ENCODE measurements around the gene PCDH9. TPM values are rescaled to one million over a fixed set of nuclear protein-coding genes. Genes with fewer than 3 reads are reported as not detected.

PCDH9 gene
- total and polyA plus RNA-seq, 9 donors, result 0.18 to 6.5 (median 1.3) TPM

DNA sequence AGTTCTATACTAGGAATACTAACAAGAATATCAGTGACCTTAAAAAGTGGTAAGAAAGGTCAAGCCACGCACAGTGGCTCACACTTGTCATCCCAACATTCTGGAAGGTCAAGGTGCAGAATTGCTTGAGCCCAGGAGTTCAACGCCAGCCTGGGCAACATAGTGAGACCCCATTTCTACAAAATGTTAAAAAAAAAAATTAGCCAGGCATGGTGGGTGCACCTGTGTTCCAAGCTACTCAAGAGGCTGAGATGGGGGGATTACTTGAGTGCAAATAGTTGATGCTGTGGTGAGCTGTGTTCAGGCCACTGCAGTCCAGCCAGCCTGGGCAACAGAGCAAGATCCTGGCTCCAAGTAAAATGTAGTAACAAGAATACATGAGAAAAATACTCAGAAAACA is 61.8 kb downstream of the PCDH9 start:
- Histone ChIP-seq H3K27ac (no peak overlapping the region), H3K27me3 (no peaks in the 10 kb centered on the region), H3K4me1 (ENCODE audit: insufficient read depth) (no peaks in the 10 kb centered on the region), H3K4me3 (no peak overlapping the region), H3K36me3 (no peaks in the 10 kb centered on the region), H3K9me3 (no peaks in the 10 kb centered on the region)
- DNase-seq, result no peak
- TF ChIP-seq EP300 (IDR thresholded peaks at IDR 0.05), result no peak
- no peak for TF ChIP-seq POLR2A (IDR thresholded peaks at IDR 0.05)
- TF ChIP-seq, protein P1, sequence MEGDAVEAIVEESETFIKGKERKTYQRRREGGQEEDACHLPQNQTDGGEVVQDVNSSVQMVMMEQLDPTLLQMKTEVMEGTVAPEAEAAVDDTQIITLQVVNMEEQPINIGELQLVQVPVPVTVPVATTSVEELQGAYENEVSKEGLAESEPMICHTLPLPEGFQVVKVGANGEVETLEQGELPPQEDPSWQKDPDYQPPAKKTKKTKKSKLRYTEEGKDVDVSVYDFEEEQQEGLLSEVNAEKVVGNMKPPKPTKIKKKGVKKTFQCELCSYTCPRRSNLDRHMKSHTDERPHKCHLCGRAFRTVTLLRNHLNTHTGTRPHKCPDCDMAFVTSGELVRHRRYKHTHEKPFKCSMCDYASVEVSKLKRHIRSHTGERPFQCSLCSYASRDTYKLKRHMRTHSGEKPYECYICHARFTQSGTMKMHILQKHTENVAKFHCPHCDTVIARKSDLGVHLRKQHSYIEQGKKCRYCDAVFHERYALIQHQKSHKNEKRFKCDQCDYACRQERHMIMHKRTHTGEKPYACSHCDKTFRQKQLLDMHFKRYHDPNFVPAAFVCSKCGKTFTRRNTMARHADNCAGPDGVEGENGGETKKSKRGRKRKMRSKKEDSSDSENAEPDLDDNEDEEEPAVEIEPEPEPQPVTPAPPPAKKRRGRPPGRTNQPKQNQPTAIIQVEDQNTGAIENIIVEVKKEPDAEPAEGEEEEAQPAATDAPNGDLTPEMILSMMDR (IDR thresholded peaks at IDR 0.05), result no peak
- WGBS, 3 donors, result 40 to 76% (median 49%) methylated on average over 2 of the region's 2 CpGs
- intact Hi-C loops (cut with DNase I), result no loop called here

DNA sequence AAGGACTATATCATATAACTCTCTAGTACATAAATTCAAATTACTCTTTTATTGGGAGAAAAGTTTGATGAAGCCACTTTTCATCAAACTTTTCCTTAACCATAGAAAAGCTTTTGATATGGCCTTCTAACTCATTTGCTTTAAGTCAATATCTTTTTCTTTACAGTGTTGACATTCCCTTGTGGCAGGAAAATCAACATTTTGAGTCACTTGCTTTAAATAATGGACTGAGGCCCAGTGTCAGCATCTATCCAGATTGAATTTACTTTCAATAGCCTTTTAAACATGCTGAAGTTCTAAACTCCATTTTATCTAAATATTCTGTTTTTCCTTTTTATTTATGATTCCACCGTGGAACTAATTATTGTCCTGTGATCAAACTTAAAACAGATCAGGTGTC is 62.7 kb downstream of the PCDH9 start:
- intact Hi-C loops (cut with DNase I), result no loop called here
- TF ChIP-seq EP300 (IDR thresholded peaks at IDR 0.05) (no peak), POLR2A (IDR thresholded peaks at IDR 0.05) (no peak)
- TF ChIP-seq, protein P1 (IDR thresholded peaks at IDR 0.05), result no peak
- Histone ChIP-seq H3K4me1 (ENCODE audit: insufficient read depth) (no peaks in the 10 kb centered on the region), H3K9me3 (no peaks in the 10 kb centered on the region), H3K4me3 (no peak overlapping the region), H3K36me3 (no peaks in the 10 kb centered on the region), H3K27ac (no peak overlapping the region), H3K27me3 (no peaks in the 10 kb centered on the region)
- DNase-seq, result no peak
- WGBS, 3 donors, result 8 to 39% (median 10%) methylated on average over 1 of the region's 1 CpG

DNA sequence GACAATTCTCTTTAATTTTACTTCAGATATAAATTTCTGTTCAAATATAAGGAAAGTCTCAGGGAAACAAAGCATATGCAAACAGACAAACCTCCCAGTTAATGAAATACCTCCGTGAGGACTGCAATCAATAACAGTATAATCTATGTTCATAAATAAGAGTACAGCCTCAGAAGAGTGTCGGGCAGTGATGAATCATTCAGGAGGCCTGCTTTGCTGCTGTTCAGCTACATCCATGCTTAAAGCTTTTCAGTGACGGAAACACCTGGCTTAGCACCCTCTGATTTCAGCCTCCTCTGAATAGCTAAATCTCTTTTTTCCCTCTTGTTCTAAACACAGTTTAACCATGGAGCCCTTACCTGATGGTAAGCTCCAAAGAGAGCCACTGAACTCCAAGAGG is 69.0 kb downstream of the PCDH9 start:
- H3K27me3 ChIP-seq, result no peaks in the 10 kb centered on the region
- no peak for DNase-seq
- no peak overlapping the region for H3K4me3 ChIP-seq
- intact Hi-C loops (cut with DNase I), result no loop called here
- H3K27ac ChIP-seq, result no peak overlapping the region
- 91 to 94% (median 91%) methylated on average over 3 of the region's 3 CpGs for WGBS, 3 donors
- H3K9me3 ChIP-seq, result no peaks in the 10 kb centered on the region
- H3K4me1 ChIP-seq (ENCODE audit: insufficient read depth), result no peaks in the 10 kb centered on the region
- TF ChIP-seq POLR2A (IDR thresholded peaks at IDR 0.05) (no peak), EP300 (IDR thresholded peaks at IDR 0.05) (no peak)
- TF ChIP-seq, protein P1 (IDR thresholded peaks at IDR 0.05), result no peak
- H3K36me3 ChIP-seq, result no peaks in the 10 kb centered on the region

DNA sequence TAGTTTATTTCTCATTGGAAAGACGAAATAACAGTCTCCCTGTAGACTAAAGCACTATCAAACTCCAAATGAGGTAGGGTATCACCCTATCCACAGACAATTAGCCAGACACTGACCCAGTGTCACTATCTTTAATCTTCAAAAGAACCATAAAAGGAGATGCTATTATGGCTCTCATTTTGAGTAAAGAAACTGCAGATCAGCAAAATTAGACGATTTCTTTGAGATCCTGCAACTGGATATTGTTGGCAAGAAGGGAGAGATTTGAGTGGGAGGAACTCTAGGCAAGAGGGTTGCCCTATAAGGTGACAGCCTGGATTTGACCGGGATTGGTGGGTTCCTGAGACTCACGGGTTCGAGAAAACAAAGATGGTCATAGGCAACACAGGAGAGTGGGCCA is 71.2 kb downstream of the PCDH9 start:
- WGBS, 3 donors, result 77 to 83% (median 80%) methylated on average over 5 of the region's 5 CpGs
- Histone ChIP-seq H3K4me3 (no peak overlapping the region), H3K9me3 (no peaks in the 10 kb centered on the region), H3K4me1 (ENCODE audit: insufficient read depth) (no peaks in the 10 kb centered on the region), H3K27ac (no peak overlapping the region), H3K36me3 (no peaks in the 10 kb centered on the region), H3K27me3 (no peaks in the 10 kb centered on the region)
- no peak for DNase-seq
- intact Hi-C loops (cut with DNase I), result no loop called here
- TF ChIP-seq, protein P1 (IDR thresholded peaks at IDR 0.05), result no peak
- TF ChIP-seq POLR2A (IDR thresholded peaks at IDR 0.05), result no peak
- TF ChIP-seq EP300 (IDR thresholded peaks at IDR 0.05), result no peak

DNA sequence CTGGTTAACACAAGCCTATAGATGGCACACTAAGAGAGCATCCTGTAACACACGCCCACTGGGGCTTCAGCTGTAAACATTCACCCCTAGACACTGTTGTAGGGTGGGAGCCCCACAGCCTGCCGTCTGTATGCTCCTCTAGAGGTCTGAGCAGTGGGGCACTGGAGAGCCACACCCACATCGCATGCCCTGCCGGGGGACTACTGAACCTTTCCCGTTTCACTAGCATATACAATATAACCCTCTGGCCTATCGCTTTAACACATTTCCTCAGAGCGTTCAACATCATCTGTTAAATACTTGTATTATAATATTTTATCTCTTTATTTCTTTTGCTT is 73.4 kb downstream of the PCDH9 start:
- intact Hi-C loops (cut with DNase I), result no loop called here
- 78 to 88% (median 78%) methylated on average over 7 of the region's 7 CpGs for WGBS, 3 donors
- TF ChIP-seq POLR2A (IDR thresholded peaks at IDR 0.05), result no peak
- TF ChIP-seq, protein P1 (IDR thresholded peaks at IDR 0.05), result no peak
- no peak for TF ChIP-seq EP300 (IDR thresholded peaks at IDR 0.05)

More for the DNA sequence above, 73.4 kb downstream of the PCDH9 start:
- Histone ChIP-seq H3K36me3 (no peaks in the 10 kb centered on the region), H3K4me1 (ENCODE audit: insufficient read depth) (no peaks in the 10 kb centered on the region), H3K9me3 (no peaks in the 10 kb centered on the region), H3K27me3 (no peaks in the 10 kb centered on the region), H3K4me3 (no peak overlapping the region), H3K27ac (no peak overlapping the region)
- no peak for DNase-seq
